CD1c-positive myeloid dendritic cell (primary cell): ENCODE measurements around the gene ACIN1.

ENCODE experiments used
- DNase-seq: peaks from one replicate; pipeline ENCODE4 v3.0.0-alpha.2; 2016; ENCODE audit errors: extremely low spot score

ACIN1 gene

GRCh38 chr14:23057757-23058653 is 36.9 kb downstream of the ACIN1 start:
- DNase-seq, result peak; percentile 86

GRCh38 chr14:23056956-23057756 is 37.8 kb downstream of the ACIN1 start, which contains the start of gene CDH24:
Gene CDH24, minus strand, starts transcription at chr14:23057520. Its CDS starts 1,787 bp downstream, at chr14:23055733.
- peak; percentile 51 for DNase-seq

- peak; percentile 77 for DNase-seq
Measured at GRCh38 chr14:23056145-23056955, 38.6 kb downstream of the ACIN1 start.

- no peak for DNase-seq
Measured at GRCh38 chr14:23055621-23056144, 39.3 kb downstream of the ACIN1 start.

GRCh38 chr14:23055147-23055550 is 39.8 kb downstream of the ACIN1 start:
- DNase-seq, result no peak

GRCh38 chr14:23054000-23054811 is 40.7 kb downstream of the ACIN1 start:
- no peak for DNase-seq

- DNase-seq, result no peak
Measured at GRCh38 chr14:23053426-23053825, 41.5 kb downstream of the ACIN1 start.

GRCh38 chr14:23052671-23053070 is 42.3 kb downstream of the ACIN1 start:
- no peak for DNase-seq

GRCh38 chr14:23052182-23052623 is 42.7 kb downstream of the ACIN1 start:
- no peak for DNase-seq

GRCh38 chr14:23051141-23052057 is 43.5 kb downstream of the ACIN1 start:
- DNase-seq, result peak; percentile 22

- DNase-seq, result no peak
Measured at GRCh38 chr14:23049011-23049410, 45.9 kb downstream of the ACIN1 start.

GRCh38 chr14:23047751-23048693 is 46.9 kb downstream of the ACIN1 start:
- DNase-seq, result no peak

- no peak for DNase-seq
Measured at GRCh38 chr14:23047034-23047634, 47.8 kb downstream of the ACIN1 start.

GRCh38 chr14:23045419-23046357 is 49.2 kb downstream of the ACIN1 start:
- no peak for DNase-seq

GRCh38 chr14:23044840-23045239 is 50.1 kb downstream of the ACIN1 start:
- no peak for DNase-seq

- DNase-seq, result no peak
Measured at GRCh38 chr14:23043754-23044153, 51.2 kb downstream of the ACIN1 start.

GRCh38 chr14:23043145-23043544 is 51.8 kb downstream of the ACIN1 start:
- no peak for DNase-seq
